C4-2B (cell line): ENCODE results near the gene KCNC1.

Source experiments
- H3K27ac ChIP-seq: fragments of 450-650 bp; 2 replicates; pipeline ENCODE4 v1.5.1; 2017
- CTCF ChIP-seq: fragments of 450-650 bp; conservative IDR thresholded peaks from 2 replicates; pipeline ENCODE4 v1.5.1; 2017; ENCODE audit warnings: mild to moderate bottlenecking
- ZFX ChIP-seq: fragments of 450-650 bp; IDR thresholded peaks from 2 replicates; pipeline ENCODE4 v1.6.1; 2017

Gene KCNC1

GRCh38 chr11:17741487-17741886 lies 6.9 kb downstream of the KCNC1 start:
- H3K27ac ChIP-seq: no peak overlapping the region
- TF ChIP-seq CTCF: no peak

GRCh38 chr11:17742019-17742418 lies 7.4 kb downstream of the KCNC1 start:
- no peak overlapping the region for H3K27ac ChIP-seq
- TF ChIP-seq ZFX: no peak
- TF ChIP-seq CTCF: no peak

GRCh38 chr11:17743026-17743807 lies 8.6 kb downstream of the KCNC1 start:
- no peak overlapping the region for H3K27ac ChIP-seq
- TF ChIP-seq ZFX (no peak), CTCF (no peak)

- no peak overlapping the region for H3K27ac ChIP-seq
- no peak for TF ChIP-seq ZFX
- TF ChIP-seq CTCF: no peak
These were observed 9.2 kb downstream of the KCNC1 start for GRCh38 chr11:17743808-17744119.

- no peak for TF ChIP-seq CTCF
- TF ChIP-seq ZFX: no peak
- H3K27ac ChIP-seq: no peak overlapping the region
These were observed 9.8 kb downstream of the KCNC1 start for GRCh38 chr11:17744151-17744940.

- no peak overlapping the region for H3K27ac ChIP-seq
- TF ChIP-seq CTCF (no peak), ZFX (no peak)
These were observed 10.6 kb downstream of the KCNC1 start for GRCh38 chr11:17745023-17745772.

- H3K27ac ChIP-seq: no peak overlapping the region
- TF ChIP-seq ZFX (no peak), CTCF (no peak)
These were observed 11.5 kb downstream of the KCNC1 start for GRCh38 chr11:17746096-17746495.
